Measurements from ENCODE around the gene RNF121.

RNF121 gene

DNA sequence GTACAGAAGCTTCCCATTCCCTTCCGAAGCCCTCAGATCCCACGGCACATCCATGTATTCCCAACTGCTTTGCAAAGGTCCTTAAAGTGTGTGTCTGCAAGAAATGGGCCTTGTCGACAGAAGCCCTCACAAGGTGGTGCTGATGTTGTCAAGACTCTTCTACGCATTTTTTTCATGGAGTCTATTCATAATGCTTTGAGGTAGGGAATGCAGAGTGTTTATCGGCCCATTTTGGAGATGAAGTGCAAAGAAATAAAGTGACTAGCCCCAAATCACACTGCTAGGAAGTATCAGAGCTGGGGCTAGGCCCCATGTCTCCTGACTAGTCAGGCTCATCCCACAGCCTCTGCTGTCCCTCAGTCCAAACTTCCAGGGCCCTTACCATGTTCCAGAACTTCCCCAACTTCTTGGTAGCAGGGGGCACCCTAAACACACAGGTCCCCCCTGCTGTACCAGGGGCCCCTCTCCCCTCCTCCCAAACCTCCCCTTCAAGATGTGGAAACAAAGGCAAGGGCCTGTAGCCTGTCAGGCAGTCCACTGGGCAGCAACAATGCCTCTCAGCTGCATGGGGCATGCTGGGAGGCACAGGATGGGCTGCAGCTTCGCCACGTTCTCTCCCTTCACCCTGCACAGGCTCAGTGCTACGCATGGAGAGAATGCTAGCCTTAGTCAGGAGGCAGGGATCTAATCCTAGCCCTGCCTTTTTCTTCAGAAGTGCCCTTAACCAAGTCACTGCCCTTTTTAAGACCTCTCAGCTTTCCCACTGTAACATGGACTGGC is 77.7 kb downstream of the RNF121 start:
- DNase-seq: no peak

DNA sequence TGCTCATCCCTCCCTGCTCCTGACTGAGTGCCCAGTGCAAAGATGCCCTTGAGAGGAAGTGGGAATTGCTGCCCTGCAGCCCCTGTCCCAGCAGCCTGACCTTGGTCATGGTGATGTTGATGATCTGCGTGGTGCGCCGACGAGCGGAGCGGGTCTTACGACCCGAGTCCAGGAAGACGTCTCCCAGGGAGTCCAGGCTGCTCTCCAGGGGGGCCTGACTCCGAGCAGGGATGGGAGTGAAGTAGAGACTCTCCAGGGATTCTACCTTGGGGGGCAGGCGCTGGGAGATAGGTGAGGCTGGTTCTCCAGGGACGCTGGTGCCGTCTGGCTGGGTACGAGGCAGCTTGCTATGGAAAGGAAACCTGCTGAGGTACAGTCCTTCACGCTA is 78.2 kb downstream of the RNF121 start:
- no peak for DNase-seq

DNA sequence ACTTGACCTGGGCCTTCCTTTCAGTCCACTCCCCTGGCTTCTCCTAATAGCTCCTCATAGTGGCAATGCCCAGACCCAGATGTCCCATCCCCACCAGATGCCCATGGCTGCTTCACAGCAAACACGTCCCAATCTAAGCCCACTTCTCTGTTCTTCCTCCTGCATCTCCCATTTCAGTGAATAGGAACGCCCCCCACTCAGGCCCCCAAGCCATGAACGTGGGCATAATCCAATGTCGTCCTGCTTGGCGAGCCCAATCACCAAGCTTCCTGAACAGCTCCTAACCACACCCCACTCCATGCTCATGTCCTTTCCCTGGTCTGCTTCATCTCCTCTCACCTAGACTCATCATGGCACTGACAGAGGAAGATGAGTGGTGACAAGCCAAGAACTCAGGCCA is 78.7 kb downstream of the RNF121 start:
- DNase-seq: no peak

DNA sequence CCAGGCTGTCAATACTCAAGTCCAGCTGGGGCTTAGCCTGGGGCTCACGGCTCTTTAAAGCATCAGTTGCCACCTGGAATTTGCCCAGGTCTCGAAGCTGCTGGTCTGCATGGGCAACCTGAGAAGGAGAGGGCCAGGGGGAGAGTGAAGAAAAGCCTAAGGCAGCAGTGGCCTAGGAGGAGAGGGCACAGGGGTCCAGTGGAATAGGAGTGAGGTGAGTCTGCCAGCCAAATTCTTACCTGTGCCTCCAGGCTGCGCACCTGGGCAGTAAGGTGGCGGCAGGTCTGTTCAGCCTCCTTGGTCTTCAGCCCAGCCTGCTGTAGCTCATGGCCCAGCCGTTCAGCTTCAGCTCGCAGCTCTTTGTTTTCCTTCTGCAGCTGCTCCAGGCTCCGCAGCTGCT is 79.9 kb downstream of the RNF121 start:
- no peak for DNase-seq

DNA sequence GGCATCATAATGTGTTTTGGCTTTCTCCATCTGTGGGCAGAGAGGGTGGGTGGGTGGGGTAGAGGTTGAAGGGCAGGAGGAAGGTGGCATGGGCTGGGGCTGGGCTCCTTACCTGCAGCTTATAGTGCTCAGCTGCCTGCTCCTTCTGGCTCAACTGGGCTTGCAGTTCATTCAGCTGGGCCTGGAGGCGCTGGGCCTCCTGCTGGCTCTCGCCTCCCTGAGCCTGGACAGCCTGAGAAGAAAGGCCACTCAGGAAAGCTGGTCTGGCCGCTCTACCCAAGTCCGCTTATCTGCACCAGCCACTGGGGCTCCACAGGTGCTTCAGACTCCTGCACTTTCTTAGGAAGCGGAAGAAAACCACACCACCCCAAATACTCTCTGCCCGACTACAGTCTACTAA is 80.3 kb downstream of the RNF121 start:
- no peak for DNase-seq

DNA sequence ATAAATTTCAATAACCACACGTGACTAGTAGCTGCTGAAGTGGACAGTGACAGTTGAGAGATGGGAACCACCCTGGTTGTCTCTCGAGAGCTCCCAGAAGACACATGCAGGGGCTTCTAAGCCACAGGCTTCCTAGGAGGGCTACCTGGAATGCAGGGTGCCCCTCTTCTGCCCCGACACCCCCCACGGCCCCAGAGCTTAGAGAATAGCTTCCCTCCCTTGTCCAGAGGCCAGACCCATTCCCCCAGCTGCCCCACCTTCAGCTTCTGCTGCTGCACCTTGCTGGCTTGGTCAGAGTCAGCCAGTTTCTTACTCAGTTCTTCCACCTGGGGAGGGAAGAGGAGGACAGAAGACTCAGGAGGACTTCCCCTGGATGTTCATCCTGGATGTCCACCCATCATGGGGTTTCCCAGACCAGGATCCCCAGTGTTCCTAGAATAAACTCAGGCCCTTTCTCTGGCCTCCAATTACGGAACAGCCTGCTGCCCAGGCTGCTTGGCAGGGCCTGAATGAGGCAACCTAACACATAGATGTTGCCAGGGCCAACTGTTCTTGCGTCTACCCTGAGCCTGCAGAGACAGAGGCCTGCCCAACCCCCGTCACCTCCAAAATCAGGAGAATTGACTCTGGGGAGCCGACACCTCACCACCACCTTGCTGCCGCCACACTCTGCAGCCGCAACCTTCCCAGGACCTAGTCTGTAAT is 81.8 kb downstream of the RNF121 start:
- no peak for DNase-seq

DNA sequence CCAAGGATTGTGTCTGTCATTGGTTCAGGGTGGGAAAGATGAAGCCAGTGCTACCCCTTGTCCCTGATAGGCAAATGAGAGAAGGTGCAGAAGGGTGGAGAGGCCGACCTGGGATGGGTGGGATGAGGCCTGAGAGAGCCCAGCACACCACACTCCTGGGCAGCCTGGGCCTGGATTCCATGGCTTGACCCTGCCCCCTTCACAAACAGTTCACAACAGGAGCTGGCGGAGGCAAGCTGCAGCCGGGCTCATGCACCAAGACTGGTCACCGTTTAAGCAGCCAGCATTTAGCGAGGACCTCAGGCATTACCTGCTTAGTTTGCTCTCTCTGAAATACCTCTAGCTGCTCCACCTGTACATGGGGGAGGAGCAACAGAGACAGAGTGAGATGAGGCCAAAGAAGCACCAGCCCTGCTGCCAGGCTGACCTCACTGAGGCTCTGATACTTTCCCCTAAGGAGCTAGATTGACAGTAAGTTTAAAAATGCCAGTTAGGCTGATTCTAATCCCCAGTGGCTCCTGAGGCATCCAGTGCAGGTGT is 83.3 kb downstream of the RNF121 start:
- DNase-seq: no peak

DNA sequence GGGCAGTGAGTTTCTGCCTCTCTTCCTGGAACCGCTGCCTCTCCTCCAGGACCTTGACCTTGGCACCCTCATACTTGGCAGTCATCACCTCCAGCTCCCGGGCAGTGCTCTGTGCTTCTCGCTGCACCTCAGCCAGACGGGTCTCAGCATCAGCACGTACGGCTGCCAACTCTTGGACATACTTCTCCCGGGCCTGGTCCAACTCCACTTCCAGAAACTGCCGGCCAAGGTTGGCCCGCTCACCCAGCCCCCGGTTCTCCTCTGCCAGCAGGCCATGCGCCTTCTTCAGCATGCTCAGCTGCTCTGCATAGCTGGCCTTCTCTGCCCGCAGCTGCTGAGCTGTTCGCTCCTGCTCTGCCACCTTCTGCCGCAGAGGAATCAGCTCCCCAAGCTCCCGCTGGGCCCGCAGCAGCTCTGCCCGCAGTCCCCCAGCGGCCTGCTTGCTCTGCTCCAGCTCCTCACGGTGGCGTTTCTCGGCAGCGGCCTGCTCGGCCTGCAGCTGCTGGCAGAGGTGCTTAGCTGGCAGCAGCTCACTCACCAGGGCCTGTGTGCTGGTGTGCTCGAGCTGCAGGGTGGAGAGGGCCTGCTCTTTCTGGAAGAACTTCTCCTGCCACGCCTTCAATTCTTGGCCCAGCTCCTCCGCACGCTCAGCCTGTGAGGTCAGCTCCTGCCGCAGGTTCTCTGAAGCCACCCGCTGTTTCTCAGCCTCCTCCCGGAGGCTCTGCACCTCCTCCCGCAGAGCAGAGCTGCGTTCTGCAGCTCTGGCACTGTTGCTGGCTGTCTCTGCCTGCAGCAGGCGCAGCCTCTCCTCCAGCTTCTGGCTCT is 84.3 kb downstream of the RNF121 start:
- no peak for DNase-seq

DNA sequence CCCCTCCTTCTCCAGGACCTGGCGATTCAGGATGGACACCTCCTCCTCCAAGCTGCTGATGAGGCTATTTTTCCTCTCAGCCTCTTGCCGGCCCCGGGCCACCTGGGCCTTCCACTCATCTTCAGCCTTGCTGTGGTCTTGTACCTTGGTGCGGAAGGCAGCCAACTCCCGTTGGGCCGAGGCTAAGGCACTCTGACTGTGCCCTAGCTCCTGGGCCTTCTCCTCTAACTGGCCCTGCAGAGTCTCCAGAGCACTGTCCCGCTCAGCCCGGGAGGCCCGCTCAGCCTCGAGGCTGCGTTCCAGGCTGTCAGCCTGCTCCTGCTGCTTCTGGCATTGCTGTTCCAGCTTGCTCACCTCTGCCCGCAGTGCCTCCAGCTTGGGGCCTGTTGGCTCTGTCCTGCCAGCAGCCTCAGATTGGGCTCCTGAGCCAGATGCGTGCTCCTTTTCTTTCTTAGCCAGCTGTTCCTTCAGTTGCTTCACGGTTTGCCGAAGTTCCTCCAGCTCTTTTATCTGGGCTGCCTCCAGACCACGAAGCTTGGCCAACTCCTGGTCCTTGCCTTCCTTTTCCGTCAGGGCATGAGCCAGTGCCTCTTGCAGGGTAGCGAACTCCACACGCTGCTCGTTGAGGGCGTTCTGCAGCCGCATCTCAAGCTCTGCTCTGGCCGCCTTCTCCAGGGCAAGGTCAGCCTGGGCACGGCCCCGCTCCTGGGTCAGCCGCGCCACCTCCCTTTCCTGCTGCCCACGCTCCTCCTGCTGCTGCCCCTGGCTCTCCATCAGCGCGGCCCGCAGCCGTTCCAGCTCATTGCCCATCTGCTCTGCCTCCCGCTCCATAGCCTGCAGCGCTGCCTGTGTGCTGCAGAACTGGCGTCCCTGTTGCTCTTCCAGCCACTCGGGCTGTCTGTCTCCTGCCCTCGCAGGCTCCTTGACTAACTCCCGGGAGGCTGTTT is 85.2 kb downstream of the RNF121 start:
- no peak for DNase-seq

DNA sequence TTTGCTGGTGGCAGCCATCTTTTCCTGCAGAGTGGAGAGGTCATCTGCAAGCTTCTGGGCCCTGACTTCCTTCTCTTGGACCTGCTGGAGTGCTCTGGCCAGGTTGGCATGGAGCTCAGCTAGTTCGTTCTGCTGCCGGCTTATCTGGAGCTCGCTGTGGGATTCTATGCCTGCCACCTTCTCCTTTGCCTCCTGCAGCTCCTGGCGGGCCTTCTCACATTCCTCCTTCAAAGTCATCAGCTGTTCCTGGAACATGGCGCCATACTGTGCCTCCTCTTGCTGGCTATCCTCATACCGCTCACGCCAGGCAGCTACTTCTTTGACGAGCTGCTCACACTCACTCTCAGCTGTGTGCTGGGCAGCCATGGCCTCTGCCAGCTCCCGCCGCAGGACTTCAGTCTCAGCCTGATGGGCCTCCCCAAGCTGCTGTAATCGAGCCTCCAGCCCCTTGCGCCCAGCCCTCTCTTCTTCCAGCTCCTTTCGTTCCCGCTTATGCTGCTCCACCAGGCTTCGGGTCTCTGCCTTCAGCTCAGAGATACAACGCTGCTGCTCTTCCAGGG is 86.0 kb downstream of the RNF121 start:
- DNase-seq: no peak

DNA sequence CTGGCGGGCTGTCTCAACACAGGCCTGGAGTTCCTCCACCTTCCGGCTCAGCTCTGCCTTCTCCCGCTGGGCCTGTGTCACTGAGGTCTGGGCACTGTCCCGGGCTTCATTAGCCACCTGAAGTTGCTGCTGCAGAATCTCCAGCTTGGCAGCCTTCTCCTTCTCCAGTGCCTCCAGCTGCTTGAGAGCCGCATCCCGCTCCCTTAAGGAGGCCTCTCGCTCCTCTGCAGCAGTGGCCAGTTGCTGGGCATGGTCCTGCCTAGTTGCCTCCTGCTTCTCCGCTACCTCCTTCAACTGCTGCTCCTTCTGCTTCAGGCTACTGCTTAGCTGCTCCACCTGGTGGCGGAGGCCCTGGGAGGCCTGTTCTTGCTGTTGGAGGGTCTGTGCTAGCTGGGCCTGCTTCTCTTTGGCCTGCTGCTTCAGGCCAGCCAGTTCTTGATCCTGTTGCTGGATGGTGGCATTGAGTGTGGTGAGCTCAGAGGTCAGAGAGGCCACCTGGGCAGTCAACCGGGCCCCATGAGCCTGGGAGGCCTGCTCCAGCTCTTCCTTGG is 86.7 kb downstream of the RNF121 start:
- peak; percentile 56 for DNase-seq

DNA sequence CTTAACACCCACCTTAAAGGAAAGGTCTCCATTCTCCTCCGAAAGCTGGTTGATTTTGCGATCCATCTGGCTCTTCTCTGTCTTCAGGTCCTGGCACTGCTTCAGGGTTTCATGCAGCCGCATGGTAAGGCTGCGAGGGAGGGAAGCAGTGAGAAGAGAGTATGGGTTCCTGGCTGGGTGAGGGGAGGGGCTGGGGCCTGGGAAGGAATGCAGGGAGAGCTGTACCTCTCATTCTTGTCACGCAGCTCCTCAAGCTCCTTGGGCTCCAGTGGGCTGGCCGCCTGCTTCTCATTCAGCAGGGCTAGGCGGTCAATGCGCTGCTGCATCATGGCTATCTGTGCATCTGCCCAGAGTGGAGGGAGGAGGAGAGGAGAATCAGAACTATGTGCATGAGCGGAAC is 89.3 kb downstream of the RNF121 start:
- DNase-seq: no peak

DNA sequence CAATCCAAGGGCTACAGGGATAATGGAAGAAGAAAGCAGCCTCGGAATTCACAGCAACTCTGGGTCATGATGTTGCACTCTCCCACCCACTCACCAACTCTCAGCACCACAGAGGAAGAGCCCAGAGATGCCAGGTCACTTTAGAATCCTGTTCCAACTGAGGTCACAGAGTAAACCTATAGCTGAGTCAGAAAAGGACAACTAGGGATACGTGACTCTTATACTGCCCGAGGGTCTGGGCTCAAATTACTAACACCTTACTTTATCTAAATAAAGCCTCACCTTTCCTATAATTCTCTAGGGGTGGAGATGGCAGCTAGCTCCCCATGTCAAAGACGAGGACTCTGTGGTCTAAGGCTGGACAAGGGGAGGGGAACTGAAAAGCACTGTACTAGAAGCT is 94.5 kb downstream of the RNF121 start:
- DNase-seq: no peak

DNA sequence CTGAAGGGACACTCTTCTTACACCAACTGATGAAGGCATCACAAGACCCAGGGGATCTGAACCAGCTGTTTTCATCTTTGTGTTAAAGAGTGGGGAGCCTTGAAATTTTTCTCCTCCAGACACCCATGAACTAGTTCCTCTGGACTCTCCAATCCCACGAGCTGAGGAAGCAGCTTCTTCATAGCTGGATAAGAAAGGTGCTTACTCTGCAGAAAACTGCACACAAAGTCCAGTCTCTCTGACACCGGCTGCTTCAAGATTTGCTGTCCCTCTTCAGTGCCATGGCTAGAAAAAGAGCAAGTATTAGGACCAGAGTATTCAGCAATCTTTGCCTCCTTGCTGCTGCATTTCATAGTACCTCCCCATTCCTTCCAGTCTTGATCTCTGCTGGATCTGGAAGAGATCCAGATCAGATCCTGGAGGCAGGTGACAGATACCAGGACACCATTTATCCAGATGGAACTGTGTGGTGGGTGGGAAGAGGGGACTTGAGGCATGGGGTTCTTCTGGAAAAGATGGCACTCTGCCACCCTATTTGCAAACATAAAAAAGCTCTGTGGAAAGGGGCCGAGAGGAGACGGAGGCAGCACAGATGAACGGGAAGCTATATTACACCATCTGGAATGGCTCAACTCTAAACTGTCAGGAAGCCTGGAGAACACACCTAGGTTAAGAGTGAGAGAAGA is 95.4 kb downstream of the RNF121 start:
- no peak for DNase-seq

DNA sequence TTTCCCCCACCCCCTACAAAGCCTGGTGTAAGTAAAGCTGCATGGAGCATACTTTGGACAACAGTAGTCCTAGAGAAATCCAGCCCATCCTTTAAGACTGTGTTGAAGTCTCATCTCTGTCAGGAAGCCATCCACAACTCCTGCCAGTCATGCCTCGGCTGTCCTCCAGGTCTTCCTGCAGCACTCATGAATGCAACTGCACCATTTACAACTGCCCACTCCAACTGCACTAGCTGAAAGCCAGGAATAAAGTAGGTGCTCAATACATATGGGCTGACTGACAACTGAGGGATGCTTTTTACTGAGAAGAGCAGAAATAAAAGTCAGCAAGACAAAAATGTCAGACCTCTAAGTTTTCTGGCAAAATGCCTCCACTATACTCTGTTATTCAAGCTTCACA is 97.2 kb downstream of the RNF121 start:
- DNase-seq: no peak

DNA sequence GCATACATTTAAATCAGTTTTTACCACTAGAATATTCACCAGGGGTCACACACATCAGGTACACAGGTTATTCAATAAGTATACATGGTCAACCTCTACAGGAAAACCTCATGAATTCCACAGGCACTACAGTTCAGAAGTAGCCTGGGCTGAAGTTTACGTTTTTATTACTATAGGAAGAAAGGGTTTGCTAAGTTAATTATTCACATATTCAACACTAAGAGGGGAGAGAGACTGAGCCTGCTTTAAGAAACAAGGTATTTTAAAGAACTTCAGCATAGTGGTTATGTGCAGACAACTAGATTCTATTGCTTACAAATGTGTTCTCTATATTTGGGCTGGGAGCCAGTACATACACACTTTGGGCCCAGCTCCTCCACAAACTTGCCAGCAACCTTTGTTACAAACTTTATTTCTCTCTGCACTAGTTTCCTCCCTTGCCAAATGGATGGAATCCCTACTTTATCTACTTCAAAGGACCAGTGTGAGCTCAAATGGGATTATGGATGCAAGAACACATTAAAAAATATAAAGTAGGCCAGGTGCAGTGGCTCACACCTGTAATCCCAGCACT is 101.7 kb downstream of the RNF121 start:
- DNase-seq: no peak

DNA sequence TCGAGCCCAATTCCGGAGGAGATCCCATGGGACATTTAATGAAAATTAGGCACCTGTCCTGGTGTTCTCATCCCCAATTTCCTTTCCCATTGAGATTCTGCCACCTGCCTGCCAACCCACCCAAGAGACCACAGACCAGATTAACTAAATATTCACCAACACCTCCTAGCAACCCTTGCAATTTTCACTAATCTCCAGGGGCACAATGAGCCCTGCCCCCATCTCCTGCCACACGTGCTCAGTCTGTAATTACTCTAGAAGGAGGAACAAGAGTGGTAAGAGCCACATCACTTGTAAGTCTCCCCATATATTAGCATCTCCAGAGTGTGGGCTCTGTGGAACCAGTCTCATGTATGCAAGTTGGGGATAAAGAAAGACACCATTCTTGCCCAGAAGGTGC is 107.8 kb downstream of the RNF121 start:
- DNase-seq: no peak

DNA sequence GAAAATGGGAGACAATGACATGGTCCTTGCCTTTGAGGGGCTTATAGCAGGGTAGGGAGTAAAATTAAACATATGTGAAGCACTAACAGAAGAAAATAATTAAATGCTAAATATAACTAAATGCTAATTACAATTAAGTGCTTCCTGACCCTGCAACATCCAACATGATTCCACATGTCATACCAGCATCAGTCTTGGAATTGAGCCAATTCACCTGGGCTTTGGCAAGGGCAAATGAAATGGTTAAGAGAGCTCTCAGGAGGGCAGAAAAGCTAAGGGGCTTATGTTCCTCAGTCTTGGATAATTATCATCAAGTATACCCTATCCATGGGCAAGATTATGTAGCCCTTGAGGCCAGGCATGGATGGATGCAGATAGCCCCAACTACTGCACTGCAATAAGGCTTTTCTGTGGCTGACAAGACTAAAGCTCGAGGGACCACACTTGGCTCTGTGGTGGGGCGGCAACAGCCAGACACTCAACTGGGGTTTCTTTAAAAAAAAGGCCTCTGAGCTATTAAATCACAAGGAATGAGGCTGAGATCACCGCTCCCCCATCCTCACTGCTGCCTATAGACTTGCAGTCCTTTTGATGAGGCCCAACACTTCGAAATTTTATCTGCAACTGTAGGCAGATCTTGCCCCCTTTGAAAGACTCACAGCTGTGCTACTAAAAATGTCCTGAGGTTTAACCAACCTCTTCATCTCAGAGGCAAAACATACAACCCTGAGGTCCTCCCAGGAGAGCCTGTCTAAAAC is 108.9 kb downstream of the RNF121 start:
- DNase-seq: no peak

DNA sequence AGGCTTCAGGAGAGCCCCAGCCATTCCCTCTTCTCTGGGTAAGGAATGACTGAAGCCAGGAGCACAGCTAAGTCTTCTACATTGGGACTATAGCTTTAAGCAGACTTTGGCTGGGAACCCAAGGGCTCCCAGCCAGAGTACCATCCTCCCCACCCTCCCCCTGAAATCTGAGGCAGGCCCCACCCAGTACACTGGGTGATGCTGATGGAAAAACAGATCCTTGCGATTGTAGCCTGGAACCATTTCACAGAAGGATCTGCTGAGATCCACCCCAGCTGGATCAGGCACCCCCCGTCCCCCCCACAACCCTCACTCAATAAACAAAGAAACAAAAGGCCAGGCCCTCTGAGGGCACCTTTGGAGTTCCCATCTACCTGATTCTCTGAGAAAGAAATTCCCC is 109.6 kb downstream of the RNF121 start:
- DNase-seq: no peak
